Measurements from ENCODE around the gene ZFPM1. TPM values are rescaled to one million over a fixed set of nuclear protein-coding genes. Genes with fewer than 3 reads are reported as not detected.

The ZFPM1 gene
- total and polyA plus RNA-seq, 4 donors = 0.57 to 9.0 (median 2.8) TPM

DNA sequence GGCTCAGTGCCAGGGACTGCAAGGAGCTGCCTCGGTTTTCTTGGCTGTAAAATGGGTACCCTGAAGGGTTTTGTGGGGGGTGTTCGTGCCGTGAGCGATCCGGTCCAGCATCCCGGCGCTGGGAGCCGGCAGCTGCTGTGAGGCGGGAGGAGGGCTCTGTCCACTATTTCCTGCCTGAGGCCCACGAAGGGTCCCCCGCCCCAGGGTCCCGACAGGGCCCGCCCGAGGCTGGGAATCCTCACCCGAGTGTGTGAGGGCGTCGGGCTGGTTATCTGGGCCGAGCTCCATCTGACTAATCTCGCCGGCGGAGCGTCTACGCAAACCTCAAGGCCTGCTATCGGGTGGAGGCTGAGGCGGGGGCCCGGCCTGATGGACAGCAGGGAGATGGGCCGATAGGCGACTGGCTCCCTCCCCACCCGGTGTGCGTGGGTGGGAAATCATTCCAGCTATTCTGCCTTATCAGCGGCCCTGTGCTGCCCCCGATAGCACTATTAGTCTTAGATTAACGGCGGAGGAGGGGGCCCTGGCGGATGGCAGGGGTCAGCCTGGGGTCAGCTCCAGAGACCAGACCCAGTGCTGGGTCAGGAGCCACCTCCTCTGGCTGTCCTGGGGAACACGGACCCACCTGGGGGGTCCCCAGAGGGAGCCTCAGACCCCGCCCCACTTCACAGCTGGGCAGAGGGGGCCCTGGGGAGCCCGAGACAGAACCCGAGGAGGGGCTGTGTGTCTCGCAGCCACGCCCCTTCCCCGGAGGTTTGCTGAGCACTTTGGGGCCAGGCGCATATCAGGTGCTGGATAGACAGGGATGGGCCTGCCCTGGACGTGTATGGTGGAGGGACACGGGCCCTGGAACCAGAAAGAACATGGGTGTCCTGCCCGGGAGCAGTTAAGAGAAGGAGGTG lies 44.7 kb downstream of the ZFPM1 start:
- no peaks in the 10 kb centered on the region for H3K36me3 ChIP-seq (ENCODE audit: control insufficient read depth in 4 of 4, insufficient read depth in 4 of 4, low read length in 4 of 4)
- no peak overlapping the region for H3K9ac ChIP-seq (ENCODE audit: insufficient read depth in 1 of 2, low read length in 2 of 2)
- 73 to 94% methylated on average over 45 to 46 of the region's 46 CpGs for WGBS, 2 donors
- peaks cover 0 to 3% (median 0%) of the 10 kb centered on the region in 4 donors for H3K9me3 ChIP-seq (ENCODE audit: control insufficient read depth in 4 of 4, insufficient read depth in 3 of 4, low read length in 3 of 4)
- no peak for ATAC-seq (ENCODE audit: insufficient read depth, low FRiP score)
- H3K4me3 ChIP-seq = no peak overlapping the region
- TF ChIP-seq, protein P1, sequence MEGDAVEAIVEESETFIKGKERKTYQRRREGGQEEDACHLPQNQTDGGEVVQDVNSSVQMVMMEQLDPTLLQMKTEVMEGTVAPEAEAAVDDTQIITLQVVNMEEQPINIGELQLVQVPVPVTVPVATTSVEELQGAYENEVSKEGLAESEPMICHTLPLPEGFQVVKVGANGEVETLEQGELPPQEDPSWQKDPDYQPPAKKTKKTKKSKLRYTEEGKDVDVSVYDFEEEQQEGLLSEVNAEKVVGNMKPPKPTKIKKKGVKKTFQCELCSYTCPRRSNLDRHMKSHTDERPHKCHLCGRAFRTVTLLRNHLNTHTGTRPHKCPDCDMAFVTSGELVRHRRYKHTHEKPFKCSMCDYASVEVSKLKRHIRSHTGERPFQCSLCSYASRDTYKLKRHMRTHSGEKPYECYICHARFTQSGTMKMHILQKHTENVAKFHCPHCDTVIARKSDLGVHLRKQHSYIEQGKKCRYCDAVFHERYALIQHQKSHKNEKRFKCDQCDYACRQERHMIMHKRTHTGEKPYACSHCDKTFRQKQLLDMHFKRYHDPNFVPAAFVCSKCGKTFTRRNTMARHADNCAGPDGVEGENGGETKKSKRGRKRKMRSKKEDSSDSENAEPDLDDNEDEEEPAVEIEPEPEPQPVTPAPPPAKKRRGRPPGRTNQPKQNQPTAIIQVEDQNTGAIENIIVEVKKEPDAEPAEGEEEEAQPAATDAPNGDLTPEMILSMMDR (IDR thresholded peaks at IDR 0.05; ENCODE audit: control extremely low read depth, extremely low read depth) = no peak
- H3K4me1 ChIP-seq (ENCODE audit: control insufficient read depth in 5 of 5, insufficient read depth in 5 of 5, low read length in 5 of 5) = peaks cover 0 to 9% (median 0%) of the 10 kb centered on the region in 5 donors
- H3K27ac ChIP-seq (ENCODE audit: low read depth in 1 of 2, low read length in 1 of 2) = no peak overlapping the region
- DNase-seq = peak; percentile 13 to 41 (median 31)
- H3K27me3 ChIP-seq (ENCODE audit: control insufficient read depth in 3 of 3, insufficient read depth in 3 of 3, low read length in 2 of 3) = no peaks in the 10 kb centered on the region

DNA sequence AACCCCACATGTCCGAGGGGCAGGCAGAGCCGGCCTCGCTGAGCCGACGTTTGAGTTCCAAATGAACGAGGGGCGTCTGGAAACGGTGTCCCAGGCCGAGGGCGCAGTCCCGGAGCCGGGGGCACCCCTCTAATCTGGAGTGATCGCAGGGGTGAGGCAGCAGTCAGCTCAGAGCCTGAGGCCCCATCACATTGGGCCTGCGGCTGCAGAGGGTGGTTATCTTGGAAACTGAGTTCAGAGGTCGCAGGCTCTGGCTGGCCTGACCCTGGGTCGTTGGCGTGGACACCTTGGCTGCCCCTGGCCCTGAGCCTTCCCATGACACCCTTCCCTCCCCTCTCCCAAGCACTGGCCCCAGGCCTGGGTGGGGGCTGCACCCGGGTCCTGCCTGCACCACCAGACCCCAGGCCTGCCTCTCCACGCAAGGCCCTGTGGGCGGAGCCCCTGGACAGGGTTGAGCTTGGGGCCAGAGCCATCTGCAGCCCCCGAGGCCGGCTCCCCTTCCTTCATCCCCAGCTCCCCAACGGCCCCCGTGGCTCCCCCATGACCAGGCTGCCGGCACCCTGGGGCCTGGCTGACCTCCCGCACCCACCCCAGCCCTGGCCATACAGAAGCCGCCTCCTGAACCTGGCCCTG lies 45.6 kb downstream of the ZFPM1 start:
- no peak overlapping the region for H3K4me3 ChIP-seq
- no peak overlapping the region for H3K9ac ChIP-seq (ENCODE audit: insufficient read depth in 1 of 2, low read length in 2 of 2)
- H3K27ac ChIP-seq (ENCODE audit: low read depth in 1 of 2, low read length in 1 of 2) = no peak overlapping the region
- peaks cover 0 to 3% (median 0%) of the 10 kb centered on the region in 4 donors for H3K9me3 ChIP-seq (ENCODE audit: control insufficient read depth in 4 of 4, insufficient read depth in 3 of 4, low read length in 3 of 4)
- no peak for ATAC-seq (ENCODE audit: insufficient read depth, low FRiP score)
- H3K36me3 ChIP-seq (ENCODE audit: control insufficient read depth in 4 of 4, insufficient read depth in 4 of 4, low read length in 4 of 4) = no peaks in the 10 kb centered on the region
- H3K27me3 ChIP-seq (ENCODE audit: control insufficient read depth in 3 of 3, insufficient read depth in 3 of 3, low read length in 2 of 3) = no peaks in the 10 kb centered on the region
- peaks cover 0 to 9% (median 0%) of the 10 kb centered on the region in 5 donors for H3K4me1 ChIP-seq (ENCODE audit: control insufficient read depth in 5 of 5, insufficient read depth in 5 of 5, low read length in 5 of 5)
- no peak for DNase-seq
- 92 to 93% methylated on average over 27 of the region's 27 CpGs for WGBS, 2 donors
- TF ChIP-seq, protein P1 (IDR thresholded peaks at IDR 0.05; ENCODE audit: control extremely low read depth, extremely low read depth) = no peak

GRCh38 chr16:88499292-88499691 lies 46.2 kb downstream of the ZFPM1 start:
- TF ChIP-seq, protein P1 (IDR thresholded peaks at IDR 0.05; ENCODE audit: control extremely low read depth, extremely low read depth) = no peak
- no peak overlapping the region for H3K9ac ChIP-seq (ENCODE audit: insufficient read depth in 1 of 2, low read length in 2 of 2)
- H3K9me3 ChIP-seq (ENCODE audit: control insufficient read depth in 4 of 4, insufficient read depth in 3 of 4, low read length in 3 of 4) = peaks cover 0 to 3% (median 0%) of the 10 kb centered on the region in 4 donors
- 46 to 72% methylated on average over 18 to 19 of the region's 19 CpGs for WGBS, 2 donors
- no peak for ATAC-seq (ENCODE audit: insufficient read depth, low FRiP score)
- H3K27me3 ChIP-seq (ENCODE audit: control insufficient read depth in 3 of 3, insufficient read depth in 3 of 3, low read length in 2 of 3) = no peaks in the 10 kb centered on the region
- H3K36me3 ChIP-seq (ENCODE audit: control insufficient read depth in 4 of 4, insufficient read depth in 4 of 4, low read length in 4 of 4) = no peaks in the 10 kb centered on the region
- peaks cover 0 to 9% (median 0%) of the 10 kb centered on the region in 5 donors for H3K4me1 ChIP-seq (ENCODE audit: control insufficient read depth in 5 of 5, insufficient read depth in 5 of 5, low read length in 5 of 5)
- H3K4me3 ChIP-seq = no peak overlapping the region
- no peak overlapping the region for H3K27ac ChIP-seq (ENCODE audit: low read depth in 1 of 2, low read length in 1 of 2)
- no peak for DNase-seq

Data from lung (tissue), 12 donors.